Stimulated activated effector memory CD8-positive, alpha-beta T cell treated with anti-CD3 and anti-CD28 coated beads, Interleukin-12 subunit alpha, Interleukin-12 subunit beta, amount 100 ng/mL, for 72 hours (primary cell): ENCODE data around the gene ESD.
"Not testable (repeated sequence)": the region's sequence is repeated elsewhere in the genome, so short reads cannot be mapped to it uniquely, and the experiment has no call there.

Experiments used
- ATAC-seq: fragments of 150-1000 bp; cut with Tn5 transposase; 2 replicates; pipeline ENCODE4 v1.10.0; 2021
- DNase-seq, 2 donors: peaks; one replicate each; pipeline ENCODE4 v3.0.0; 2021 to 2022; ENCODE audit warnings: low spot score in 2 of 2
- H3K27ac Mint-ChIP-seq: one replicate; pipeline ENCODE4 v1.8.0; 2022; ENCODE audit warnings: mild to moderate bottlenecking, mixed read lengths
- H3K36me3 Mint-ChIP-seq: one replicate; pipeline ENCODE4 v1.8.0; 2022; ENCODE audit warnings: mild to moderate bottlenecking, mixed read lengths
- H3K4me1 Mint-ChIP-seq: one replicate; pipeline ENCODE4 v1.8.0; 2022; ENCODE audit warnings: mixed read lengths
- H3K4me3 Mint-ChIP-seq: one replicate; pipeline ENCODE4 v1.8.0; 2022; ENCODE audit warnings: mild to moderate bottlenecking, mixed read lengths
- H3K9me3 Mint-ChIP-seq: one replicate; pipeline ENCODE4 v1.8.0; 2022; ENCODE audit warnings: mixed read lengths

ESD gene, protein sequence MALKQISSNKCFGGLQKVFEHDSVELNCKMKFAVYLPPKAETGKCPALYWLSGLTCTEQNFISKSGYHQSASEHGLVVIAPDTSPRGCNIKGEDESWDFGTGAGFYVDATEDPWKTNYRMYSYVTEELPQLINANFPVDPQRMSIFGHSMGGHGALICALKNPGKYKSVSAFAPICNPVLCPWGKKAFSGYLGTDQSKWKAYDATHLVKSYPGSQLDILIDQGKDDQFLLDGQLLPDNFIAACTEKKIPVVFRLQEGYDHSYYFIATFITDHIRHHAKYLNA

DNA sequence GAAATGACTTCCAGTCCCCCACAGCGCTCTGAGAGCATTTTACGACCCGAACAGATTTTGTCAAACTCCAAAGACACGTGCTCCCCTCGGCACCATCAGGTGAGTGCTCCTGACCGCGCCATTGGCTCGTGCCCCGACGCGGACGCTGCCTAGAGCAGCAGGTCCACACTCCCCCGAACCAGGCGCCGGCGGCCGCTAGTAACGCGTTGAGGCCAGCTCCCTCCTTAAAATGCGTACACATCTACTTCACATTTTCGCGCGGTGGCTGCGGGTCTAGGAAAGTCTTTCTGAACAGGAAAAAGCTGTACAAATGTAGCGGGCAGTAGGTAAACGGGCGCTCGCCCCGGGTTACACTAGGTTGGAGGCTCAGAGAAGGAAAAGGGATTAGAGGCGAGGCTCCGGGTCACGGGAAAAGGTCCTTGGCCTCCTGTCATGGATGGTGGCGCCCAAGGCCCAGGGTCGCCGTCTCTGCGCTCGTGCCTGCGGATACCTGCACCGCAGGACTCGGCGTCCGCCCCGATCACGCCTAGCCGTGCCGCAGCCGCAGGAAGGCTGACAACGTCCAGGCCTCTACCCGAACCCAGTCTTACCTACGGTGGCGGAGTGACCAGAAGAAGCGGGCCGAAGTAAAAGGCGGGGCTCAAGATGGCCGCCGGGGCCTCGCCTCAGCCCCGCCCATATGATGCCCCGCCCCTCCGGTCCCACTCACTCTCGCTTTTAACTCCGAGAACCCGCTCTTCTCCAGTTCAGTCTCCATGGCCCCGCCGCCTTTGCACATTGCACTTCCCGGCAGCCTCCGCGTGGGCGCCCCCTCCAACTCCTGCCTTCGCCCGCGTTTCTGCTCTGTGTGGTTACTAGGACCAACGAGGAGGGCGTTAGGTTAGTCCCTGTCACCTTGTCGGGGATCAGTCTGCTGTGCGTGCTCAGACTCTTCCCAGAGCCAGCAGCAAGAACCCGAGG, at the start of gene ESD:
Gene ESD, minus strand, starts transcription at position 647 of the 960 bp plus-strand sequence. CDS start 5,748 bp downstream, outside the sequence.
- Mint-ChIP-seq H3K27ac (peak within 1 kb of the TSS; percentile 98), H3K4me3 (peak within 1 kb of the TSS; percentile 95), H3K4me1 (peaks cover 30% of the 10 kb centered on the region), H3K36me3 (peaks cover 9% of the 10 kb centered on the region), H3K9me3 (no peaks in the 10 kb centered on the region)
- DNase-seq, result peak; percentile 72 to 93
- ATAC-seq, result peak; percentile 91

DNA sequence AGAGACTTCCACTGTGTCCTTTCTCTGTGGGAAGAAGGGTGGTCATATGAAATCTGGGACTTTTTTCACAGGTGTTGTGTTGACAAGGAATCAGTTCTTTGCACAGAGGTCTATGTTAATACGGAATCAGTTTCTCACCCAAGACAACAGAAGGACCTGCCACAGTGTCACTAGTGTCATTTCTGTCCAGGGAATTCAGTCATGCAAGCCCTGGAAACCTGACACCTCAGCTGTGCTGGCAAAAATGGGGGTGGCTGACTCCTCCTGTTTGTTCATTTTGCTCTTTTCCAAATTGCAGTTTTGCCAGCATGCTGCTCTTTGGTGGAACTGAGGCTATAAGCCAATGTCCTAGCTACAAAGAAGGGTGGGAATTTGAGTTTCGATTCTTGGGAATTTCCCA, 49.8 kb upstream of the ESD start:
- no peak for ATAC-seq
- H3K27ac Mint-ChIP-seq, result no peak overlapping the region
- no peak for DNase-seq
- H3K4me3 Mint-ChIP-seq, result no peak overlapping the region
- no peaks in the 10 kb centered on the region for H3K9me3 Mint-ChIP-seq
- no peaks in the 10 kb centered on the region for H3K36me3 Mint-ChIP-seq
- H3K4me1 Mint-ChIP-seq, result no peaks in the 10 kb centered on the region

DNA sequence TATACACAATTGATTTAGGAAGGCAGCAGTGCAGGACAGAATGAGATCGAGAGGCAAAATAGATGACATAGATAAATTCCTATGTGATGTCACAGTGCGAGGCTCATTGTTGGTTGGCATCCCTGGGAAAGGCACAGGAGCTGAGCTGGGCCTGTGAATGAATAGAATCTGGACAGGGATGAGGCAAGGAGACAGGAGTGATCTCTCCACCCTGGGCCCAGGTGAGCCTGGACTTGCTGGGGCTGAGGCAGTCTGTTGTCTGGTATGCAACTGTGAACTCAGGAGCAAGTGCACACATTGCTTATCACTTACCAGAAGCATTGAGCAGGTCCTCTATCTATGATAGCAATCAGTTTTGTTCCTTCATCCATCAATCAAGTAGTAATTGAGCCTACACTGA, 48.2 kb upstream of the ESD start:
- DNase-seq (no peak), ATAC-seq (no peak)
- no peaks in the 10 kb centered on the region for H3K36me3 Mint-ChIP-seq
- no peaks in the 10 kb centered on the region for H3K4me1 Mint-ChIP-seq
- no peaks in the 10 kb centered on the region for H3K9me3 Mint-ChIP-seq
- no peak overlapping the region for H3K27ac Mint-ChIP-seq
- H3K4me3 Mint-ChIP-seq, result no peak overlapping the region

DNA sequence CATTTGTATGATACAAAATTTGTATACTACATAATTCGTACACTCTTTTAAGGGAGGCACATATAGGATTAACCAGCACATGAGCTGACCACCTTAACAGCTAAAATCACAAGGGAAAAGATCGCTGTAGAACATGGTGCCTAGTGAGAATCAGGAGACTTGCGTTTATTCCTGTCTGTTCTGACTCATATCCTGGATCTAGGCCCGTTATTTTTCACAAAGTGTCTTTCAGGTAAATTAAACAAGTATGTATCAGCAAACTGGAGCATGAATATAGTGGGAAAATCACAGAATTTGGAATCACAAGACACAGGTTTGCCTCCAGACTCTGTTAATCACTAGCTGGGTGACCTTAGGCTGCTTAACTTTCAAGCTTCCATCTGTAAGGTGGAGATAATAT, 47.5 kb upstream of the ESD start:
- Mint-ChIP-seq H3K27ac (no peak overlapping the region), H3K9me3 (no peaks in the 10 kb centered on the region), H3K4me3 (no peak overlapping the region), H3K4me1 (no peaks in the 10 kb centered on the region), H3K36me3 (no peaks in the 10 kb centered on the region)
- no peak for DNase-seq
- no peak for ATAC-seq

DNA sequence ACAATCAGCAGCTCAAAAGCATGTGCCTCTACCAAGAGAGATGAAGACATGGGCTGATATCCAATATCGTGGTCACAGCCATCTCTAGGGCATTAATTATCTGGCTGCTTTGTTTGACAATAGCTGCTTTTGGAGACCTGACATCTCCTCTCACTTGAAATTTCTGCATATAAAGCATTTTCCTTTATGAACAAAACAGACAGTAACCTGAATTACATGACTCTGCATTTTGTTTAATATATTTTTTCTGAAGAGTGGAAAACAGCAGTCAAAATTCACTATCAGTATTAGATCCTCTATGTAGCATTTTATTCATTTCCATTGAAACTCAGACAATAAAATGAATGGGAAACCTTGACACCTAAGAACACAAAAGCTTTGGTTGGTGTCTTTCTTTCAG, 42.4 kb upstream of the ESD start:
- Mint-ChIP-seq H3K9me3 (no peaks in the 10 kb centered on the region), H3K4me3 (no peak overlapping the region), H3K4me1 (no peaks in the 10 kb centered on the region), H3K36me3 (no peaks in the 10 kb centered on the region), H3K27ac (no peak overlapping the region)
- ATAC-seq, result no peak
- DNase-seq, result no peak

DNA sequence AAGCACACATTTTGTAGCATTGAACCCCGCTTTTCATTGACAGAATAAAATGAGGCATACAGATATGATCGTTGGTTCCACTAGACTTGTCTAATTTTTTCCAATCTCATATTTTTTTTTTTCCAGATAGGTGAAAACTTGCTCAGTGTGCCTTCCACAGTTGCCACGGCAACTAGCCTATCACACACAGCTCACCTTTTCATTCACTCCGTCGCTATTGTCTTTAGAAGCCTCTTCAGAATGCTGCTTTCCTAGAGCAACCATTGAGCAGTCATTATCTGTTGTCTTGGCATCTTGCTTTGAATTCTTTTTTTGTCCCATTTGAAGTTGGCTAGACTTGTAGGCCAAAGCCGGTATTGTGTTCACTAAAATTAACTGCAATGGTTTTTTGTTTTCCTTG, 37.7 kb upstream of the ESD start:
- no peak overlapping the region for H3K27ac Mint-ChIP-seq
- no peaks in the 10 kb centered on the region for H3K9me3 Mint-ChIP-seq
- no peak for ATAC-seq
- no peaks in the 10 kb centered on the region for H3K36me3 Mint-ChIP-seq
- H3K4me3 Mint-ChIP-seq, result no peak overlapping the region
- DNase-seq, result no peak
- H3K4me1 Mint-ChIP-seq, result no peaks in the 10 kb centered on the region

DNA sequence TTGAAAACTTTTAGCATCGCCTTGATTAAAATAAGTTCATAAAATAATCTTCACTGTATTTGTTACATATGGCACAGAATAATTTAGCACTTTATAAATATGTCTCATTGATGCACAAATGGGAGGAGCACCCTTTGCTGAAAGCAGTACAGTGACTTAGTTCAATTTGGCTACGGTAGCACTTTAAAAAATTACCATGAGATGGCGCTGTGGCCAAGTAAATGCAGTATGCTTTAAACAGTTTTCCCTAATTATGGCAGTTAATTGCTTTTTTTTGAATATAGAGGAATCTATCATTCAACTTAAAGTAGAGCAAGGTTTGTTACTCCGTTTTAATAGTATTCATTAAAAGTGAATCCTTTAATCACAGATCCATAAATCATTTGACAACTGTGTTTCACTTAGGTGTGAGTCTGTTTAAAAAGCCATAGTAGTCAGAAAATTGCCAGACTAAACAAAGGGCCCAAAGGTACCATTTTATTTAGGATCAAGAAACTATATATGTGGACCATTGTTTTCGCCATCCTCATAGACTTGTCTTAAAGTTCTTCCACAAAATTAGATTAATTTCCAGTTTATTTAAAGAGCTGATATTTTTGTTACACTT, 34.7 kb upstream of the ESD start:
- Mint-ChIP-seq H3K9me3 (no peaks in the 10 kb centered on the region), H3K36me3 (no peaks in the 10 kb centered on the region), H3K27ac (no peak overlapping the region), H3K4me3 (no peak overlapping the region), H3K4me1 (no peaks in the 10 kb centered on the region)
- DNase-seq (peak; percentile 18 to 56), ATAC-seq (no peak)

DNA sequence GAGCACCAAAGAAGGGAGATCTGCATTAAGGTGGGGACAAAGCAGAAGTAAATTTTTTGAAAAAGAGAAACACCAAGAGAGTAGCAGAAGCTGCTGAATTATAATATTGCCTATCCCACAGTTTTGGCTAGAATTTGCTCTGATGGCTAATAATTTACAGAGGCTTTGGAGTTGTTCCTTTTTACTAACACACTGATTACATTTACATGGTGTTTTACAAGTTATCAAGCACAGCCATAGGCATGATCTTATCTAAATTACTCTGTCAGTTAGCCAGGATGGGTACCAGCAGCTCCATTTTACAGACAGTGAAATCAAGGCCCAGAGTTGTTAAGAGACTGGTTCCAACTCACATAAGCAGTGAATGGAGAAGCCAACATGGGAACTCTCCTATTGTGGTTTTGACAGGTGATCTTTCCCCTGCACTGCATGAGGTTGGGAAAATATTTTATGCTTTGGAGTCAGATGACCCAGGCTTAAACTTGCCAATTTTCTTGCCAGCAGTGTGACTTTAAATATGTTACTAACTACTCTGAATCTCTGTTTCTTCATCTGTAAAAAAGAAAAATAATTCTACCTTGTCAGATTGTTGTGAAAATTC, 33.5 kb upstream of the ESD start:
- no peak for ATAC-seq
- no peaks in the 10 kb centered on the region for H3K4me1 Mint-ChIP-seq
- DNase-seq, result no peak

DNA sequence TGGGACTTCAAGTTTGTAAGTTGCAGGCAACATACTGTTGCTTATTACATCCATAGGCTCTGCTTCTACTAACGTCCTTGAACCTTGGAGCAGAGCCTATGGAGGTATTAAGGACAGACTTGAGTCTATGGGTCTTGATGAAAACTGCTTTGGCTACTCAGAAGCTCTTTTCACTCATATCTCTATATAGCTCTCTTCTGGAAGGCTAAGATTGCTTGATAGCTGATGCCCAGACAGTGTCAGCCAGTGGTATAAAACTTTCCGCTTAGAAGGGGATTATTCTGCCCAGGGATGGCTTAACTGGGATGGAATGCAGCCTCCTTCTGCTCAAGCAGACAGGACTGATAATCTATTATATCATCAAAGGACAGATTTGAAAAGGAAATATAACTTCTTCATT, 25.6 kb upstream of the ESD start:
- no peaks in the 10 kb centered on the region for H3K36me3 Mint-ChIP-seq
- DNase-seq, result no peak
- no peak overlapping the region for H3K27ac Mint-ChIP-seq
- H3K9me3 Mint-ChIP-seq, result no peaks in the 10 kb centered on the region
- peaks cover 6% of the 10 kb centered on the region for H3K4me1 Mint-ChIP-seq
- no peak overlapping the region for H3K4me3 Mint-ChIP-seq
- ATAC-seq, result no peak

More for the DNA sequence above, 33.5 kb upstream of the ESD start:
- Mint-ChIP-seq H3K9me3 (no peaks in the 10 kb centered on the region), H3K4me3 (no peak overlapping the region), H3K27ac (no peak overlapping the region), H3K36me3 (no peaks in the 10 kb centered on the region)

DNA sequence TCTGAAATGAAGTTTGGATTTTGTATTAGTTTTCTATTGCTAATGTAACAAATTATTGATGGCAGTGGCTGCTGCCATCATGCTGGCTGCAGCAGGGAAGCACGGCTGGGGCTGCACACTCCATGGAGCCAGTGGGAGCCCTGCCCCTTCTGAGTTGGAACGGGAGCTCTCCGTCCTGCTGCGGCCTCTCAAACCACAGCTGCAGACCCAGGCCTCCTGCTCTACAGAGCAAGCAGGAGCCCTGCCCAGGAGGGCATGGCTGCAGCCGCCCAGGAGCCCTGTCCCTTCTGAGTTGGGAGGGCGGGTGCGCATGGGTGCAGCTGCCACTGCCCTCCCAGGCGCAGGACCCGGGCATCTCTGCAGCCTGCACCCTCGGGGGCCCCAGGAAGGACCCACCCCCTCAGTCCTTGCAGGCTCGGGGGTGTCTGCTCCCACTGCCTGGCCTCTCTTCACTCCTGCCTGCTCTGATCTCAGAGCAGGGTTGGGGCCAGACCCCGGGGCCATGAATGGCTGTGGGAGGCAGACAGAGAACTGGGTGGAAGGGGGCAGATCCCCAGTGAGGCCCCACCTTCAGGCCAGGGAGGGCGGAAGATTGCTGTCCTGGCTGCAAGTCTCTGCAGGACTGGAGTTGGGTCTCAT, 21.0 kb upstream of the ESD start:
- H3K36me3 Mint-ChIP-seq, result no peaks in the 10 kb centered on the region
- H3K4me3 Mint-ChIP-seq, result no peak overlapping the region
- no peak overlapping the region for H3K27ac Mint-ChIP-seq
- H3K9me3 Mint-ChIP-seq, result peaks cover 1% of the 10 kb centered on the region
- H3K4me1 Mint-ChIP-seq, result peaks cover 6% of the 10 kb centered on the region
- no peak for DNase-seq
- no peak for ATAC-seq

DNA sequence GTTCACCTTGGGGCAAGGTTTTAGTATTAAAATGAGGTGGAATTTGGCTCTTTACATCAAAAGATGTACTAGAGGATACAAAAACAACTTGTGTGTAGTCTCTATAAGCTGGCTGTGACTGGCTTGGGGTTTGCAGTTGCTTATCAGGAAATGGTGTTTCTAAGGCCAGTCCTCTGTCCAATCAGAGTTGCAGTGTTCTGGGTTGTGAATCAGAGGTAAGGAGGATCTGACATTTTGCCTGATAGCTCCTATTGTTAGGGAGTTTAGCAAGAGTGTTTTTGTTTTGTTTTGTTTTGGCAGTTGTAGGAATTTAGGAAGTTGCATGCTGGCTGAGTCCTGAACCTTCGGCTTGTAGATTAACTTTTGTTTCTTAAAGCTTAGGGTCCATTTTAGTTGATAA, 20.1 kb upstream of the ESD start:
- Mint-ChIP-seq H3K9me3 (peaks cover 9% of the 10 kb centered on the region), H3K27ac (no peak overlapping the region), H3K36me3 (no peaks in the 10 kb centered on the region), H3K4me1 (peaks cover 10% of the 10 kb centered on the region), H3K4me3 (no peak overlapping the region)
- ATAC-seq (no peak), DNase-seq (no peak)

DNA sequence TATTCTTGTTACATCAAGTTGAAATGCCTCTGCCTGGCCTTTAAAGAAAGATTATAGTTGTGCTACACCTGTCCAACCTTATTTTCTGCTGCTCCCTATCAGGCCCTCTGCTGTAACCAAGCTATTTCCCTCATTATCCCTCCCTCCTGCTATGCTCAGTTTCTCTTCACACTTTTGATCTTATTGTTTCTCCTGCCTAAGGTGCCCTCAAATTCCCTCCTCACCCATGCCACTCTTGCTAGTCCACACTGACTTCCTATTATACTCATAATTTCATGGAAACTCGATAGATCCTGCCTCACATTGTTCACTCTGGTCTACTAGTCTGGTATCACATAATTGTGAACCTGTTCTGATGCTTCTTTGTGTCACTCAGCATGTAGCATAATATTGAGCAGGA, 19.4 kb upstream of the ESD start:
- no peaks in the 10 kb centered on the region for H3K36me3 Mint-ChIP-seq
- DNase-seq (no peak), ATAC-seq (no peak)
- H3K27ac Mint-ChIP-seq, result no peak overlapping the region
- peaks cover 13% of the 10 kb centered on the region for H3K9me3 Mint-ChIP-seq
- H3K4me3 Mint-ChIP-seq, result no peak overlapping the region
- peaks cover 12% of the 10 kb centered on the region for H3K4me1 Mint-ChIP-seq

DNA sequence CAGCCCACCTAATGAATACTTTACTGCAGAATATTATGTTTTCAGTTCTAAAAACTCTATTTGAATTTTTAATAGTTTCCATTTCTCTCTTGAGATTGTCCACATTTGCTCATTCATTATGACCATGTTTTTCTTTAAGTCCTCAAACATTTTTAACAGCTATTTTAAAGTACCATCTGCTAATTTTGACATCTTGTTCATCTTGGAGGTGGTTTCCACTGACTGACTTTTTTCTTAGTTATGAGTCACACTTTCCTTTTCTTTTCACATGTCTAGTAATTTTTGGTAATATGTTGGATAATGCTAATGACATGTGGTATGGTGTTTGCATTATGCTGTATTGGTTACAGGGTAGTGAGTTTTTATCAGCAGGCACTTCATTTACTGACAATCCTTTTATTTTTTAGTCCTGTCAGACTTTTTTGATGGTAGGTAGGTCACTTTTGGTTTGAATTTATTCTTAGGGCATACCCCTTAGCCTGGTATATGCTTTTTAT, 15.4 kb upstream of the ESD start:
- no peak for DNase-seq
- ATAC-seq, result no peak
- Mint-ChIP-seq H3K27ac (no peak overlapping the region), H3K36me3 (no peaks in the 10 kb centered on the region), H3K9me3 (peaks cover 13% of the 10 kb centered on the region), H3K4me3 (no peak overlapping the region), H3K4me1 (peaks cover 5% of the 10 kb centered on the region)

DNA sequence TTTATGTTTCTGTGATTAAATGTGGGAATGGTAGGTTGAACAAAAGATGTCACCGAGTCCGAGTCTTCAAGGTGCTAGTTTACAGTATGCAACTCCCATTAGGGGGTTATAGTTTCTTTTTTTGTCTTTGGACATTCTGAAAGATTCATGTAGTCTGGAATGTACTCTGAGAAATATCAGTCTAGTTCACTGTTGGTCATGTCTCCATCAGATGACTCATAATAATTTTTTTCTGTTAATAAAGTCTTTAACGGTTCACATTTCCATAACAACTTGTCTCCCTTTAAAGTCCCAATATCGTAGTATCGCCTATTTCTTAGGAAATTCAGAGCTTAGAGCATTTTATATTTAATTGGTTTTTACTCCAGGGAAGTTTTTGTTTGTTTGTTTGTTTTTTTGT, 13.5 kb upstream of the ESD start:
- ATAC-seq (no peak), DNase-seq (no peak)
- Mint-ChIP-seq H3K36me3 (no peaks in the 10 kb centered on the region), H3K9me3 (peaks cover 13% of the 10 kb centered on the region), H3K27ac (no peak overlapping the region), H3K4me1 (peaks cover 5% of the 10 kb centered on the region), H3K4me3 (no peak overlapping the region)

DNA sequence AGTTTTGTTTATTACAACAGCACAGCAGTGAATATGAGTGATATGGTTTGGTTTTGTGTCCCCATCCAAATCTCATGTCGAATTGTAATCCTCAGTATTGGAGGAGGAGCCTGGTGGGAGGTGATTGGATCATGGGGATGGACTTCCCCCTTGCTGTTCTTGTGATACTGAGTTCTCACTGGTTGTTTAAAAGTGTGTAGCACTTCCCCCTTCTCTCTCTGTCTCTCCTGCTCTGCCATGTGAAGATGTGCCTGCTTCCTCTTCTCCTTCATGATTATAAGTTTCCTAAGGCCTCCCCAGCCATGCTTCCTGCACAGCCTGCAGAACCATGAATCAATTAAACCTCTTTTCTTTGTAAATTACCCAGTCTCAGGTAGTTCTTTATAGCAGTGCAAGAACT, 8.0 kb upstream of the ESD start:
- ATAC-seq, H3K36me3 Mint-ChIP-seq, DNase-seq, H3K27ac Mint-ChIP-seq, H3K4me3 Mint-ChIP-seq, H3K9me3 Mint-ChIP-seq, H3K4me1 Mint-ChIP-seq: not testable (repeated sequence)
